Measurements from ENCODE around the gene PCDHB9.
"Not testable (repeated sequence)": the region's sequence is repeated elsewhere in the genome, so short reads cannot be mapped to it uniquely, and the experiment has no call there.

Gene PCDHB9

GRCh38 chr5:141182248-141182647, 4.7 kb upstream of the PCDHB9 start, which contains the start of gene PCDHB16:
TSS of gene PCDHB16 (plus strand) at chr5:141182387. CDS start at chr5:141182560, 173 bp downstream.
- ATAC-seq: peak; percentile 80
- no peak for TF ChIP-seq ISL1 (CRISPR knock-in tag; IDR thresholded peaks at IDR 0.05)
- no peak for TF ChIP-seq GLIS3 (CRISPR knock-in tag; IDR thresholded peaks at IDR 0.05)
- no peak for TF ChIP-seq TOX (CRISPR knock-in tag; IDR thresholded peaks at IDR 0.05; ENCODE audit: borderline replicate concordance)
- TF ChIP-seq, protein P1, sequence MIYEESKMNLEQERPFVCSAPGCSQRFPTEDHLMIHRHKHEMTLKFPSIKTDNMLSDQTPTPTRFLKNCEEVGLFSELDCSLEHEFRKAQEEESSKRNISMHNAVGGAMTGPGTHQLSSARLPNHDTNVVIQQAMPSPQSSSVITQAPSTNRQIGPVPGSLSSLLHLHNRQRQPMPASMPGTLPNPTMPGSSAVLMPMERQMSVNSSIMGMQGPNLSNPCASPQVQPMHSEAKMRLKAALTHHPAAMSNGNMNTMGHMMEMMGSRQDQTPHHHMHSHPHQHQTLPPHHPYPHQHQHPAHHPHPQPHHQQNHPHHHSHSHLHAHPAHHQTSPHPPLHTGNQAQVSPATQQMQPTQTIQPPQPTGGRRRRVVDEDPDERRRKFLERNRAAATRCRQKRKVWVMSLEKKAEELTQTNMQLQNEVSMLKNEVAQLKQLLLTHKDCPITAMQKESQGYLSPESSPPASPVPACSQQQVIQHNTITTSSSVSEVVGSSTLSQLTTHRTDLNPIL (CRISPR knock-in tag; IDR thresholded peaks at IDR 0.05; ENCODE audit: low read depth): no peak
- TF ChIP-seq, protein P2, sequence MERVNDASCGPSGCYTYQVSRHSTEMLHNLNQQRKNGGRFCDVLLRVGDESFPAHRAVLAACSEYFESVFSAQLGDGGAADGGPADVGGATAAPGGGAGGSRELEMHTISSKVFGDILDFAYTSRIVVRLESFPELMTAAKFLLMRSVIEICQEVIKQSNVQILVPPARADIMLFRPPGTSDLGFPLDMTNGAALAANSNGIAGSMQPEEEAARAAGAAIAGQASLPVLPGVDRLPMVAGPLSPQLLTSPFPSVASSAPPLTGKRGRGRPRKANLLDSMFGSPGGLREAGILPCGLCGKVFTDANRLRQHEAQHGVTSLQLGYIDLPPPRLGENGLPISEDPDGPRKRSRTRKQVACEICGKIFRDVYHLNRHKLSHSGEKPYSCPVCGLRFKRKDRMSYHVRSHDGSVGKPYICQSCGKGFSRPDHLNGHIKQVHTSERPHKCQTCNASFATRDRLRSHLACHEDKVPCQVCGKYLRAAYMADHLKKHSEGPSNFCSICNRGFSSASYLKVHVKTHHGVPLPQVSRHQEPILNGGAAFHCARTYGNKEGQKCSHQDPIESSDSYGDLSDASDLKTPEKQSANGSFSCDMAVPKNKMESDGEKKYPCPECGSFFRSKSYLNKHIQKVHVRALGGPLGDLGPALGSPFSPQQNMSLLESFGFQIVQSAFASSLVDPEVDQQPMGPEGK (CRISPR knock-in tag; IDR thresholded peaks at IDR 0.05; ENCODE audit: borderline replicate concordance): no peak
- no peak for TF ChIP-seq BACH2 (CRISPR knock-in tag; IDR thresholded peaks at IDR 0.05; ENCODE audit: borderline replicate concordance)
- TF ChIP-seq CSDC2 (CRISPR knock-in tag; IDR thresholded peaks at IDR 0.05): no peak
- no peak for TF ChIP-seq ESRRG (CRISPR knock-in tag; IDR thresholded peaks at IDR 0.05)
- no peak for TF ChIP-seq SNAI2 (CRISPR knock-in tag; IDR thresholded peaks at IDR 0.05)
- no peak for TF ChIP-seq ZC3H10 (CRISPR knock-in tag; IDR thresholded peaks at IDR 0.05)
- TF ChIP-seq ARNTL (CRISPR knock-in tag; IDR thresholded peaks at IDR 0.05; ENCODE audit: borderline replicate concordance, low read depth): no peak
- TF ChIP-seq ZNF8 (CRISPR knock-in tag; IDR thresholded peaks at IDR 0.05): no peak
- no peak for TF ChIP-seq PPARA (CRISPR knock-in tag; IDR thresholded peaks at IDR 0.05; ENCODE audit: borderline replicate concordance)
- no peak for TF ChIP-seq ZFP3 (CRISPR knock-in tag; IDR thresholded peaks at IDR 0.05)
- no peak for TF ChIP-seq RARB (CRISPR knock-in tag; IDR thresholded peaks at IDR 0.05)
- TF ChIP-seq POU6F1 (CRISPR knock-in tag; IDR thresholded peaks at IDR 0.05; ENCODE audit: borderline replicate concordance, low read depth): no peak
- no peak for TF ChIP-seq ZNF70 (CRISPR knock-in tag; IDR thresholded peaks at IDR 0.05)
- no peak for TF ChIP-seq ZFP30 (CRISPR knock-in tag; IDR thresholded peaks at IDR 0.05)
- no peak for TF ChIP-seq OSR1 (CRISPR knock-in tag; IDR thresholded peaks at IDR 0.05)
- no peak for TF ChIP-seq TCF4 (CRISPR knock-in tag; IDR thresholded peaks at IDR 0.05; ENCODE audit: borderline replicate concordance)

DNA sequence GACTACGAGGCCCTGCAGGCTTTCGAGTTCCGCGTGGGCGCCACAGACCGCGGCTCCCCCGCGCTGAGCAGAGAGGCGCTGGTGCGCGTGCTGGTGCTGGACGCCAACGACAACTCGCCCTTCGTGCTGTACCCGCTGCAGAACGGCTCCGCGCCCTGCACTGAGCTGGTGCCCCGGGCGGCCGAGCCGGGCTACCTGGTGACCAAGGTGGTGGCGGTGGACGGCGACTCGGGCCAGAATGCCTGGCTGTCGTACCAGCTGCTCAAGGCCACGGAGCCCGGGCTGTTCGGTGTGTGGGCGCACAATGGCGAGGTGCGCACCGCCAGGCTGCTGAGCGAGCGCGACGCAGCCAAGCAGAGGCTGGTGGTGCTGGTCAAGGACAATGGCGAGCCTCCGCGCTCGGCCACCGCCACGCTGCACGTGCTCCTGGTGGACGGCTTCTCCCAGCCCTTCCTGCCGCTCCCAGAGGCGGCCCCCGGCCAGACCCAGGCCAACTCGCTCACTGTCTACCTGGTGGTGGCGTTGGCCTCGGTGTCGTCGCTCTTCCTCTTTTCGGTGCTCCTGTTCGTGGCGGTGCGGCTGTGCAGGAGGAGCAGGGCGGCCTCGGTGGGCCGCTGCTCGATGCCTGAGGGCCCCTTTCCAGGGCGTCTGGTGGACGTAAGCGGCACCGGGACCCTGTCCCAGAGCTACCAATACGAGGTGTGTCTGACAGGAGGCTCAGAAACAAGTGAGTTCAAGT, 2.7 kb upstream of the PCDHB9 start:
- ATAC-seq: not testable (repeated sequence)

DNA sequence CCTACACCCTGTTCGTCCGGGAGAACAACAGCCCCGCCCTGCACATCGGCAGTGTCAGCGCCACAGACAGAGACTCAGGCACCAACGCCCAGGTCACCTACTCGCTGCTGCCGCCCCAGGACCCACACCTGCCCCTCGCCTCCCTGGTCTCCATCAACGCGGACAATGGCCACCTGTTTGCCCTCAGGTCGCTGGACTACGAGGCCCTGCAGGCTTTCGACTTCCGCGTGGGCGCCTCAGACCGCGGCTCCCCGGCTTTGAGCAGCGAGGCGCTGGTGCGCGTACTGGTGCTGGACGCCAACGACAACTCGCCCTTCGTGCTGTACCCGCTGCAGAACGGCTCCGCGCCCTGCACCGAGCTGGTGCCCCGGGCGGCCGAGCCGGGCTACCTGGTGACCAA, 1.7 kb downstream of the PCDHB9 start:
- not testable (repeated sequence) for ATAC-seq

DNA sequence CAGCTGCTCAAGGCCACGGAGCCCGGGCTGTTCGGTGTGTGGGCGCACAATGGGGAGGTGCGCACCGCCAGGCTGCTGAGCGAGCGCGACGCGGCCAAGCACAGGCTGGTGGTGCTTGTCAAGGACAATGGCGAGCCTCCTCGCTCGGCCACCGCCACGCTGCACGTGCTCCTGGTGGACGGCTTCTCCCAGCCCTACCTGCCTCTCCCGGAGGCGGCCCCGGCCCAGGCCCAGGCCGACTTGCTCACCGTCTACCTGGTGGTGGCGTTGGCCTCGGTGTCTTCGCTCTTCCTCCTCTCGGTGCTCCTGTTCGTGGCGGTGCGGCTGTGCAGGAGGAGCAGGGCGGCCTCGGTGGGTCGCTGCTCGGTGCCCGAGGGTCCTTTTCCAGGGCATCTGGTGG, 2.2 kb downstream of the PCDHB9 start:
- not testable (repeated sequence) for ATAC-seq

DNA sequence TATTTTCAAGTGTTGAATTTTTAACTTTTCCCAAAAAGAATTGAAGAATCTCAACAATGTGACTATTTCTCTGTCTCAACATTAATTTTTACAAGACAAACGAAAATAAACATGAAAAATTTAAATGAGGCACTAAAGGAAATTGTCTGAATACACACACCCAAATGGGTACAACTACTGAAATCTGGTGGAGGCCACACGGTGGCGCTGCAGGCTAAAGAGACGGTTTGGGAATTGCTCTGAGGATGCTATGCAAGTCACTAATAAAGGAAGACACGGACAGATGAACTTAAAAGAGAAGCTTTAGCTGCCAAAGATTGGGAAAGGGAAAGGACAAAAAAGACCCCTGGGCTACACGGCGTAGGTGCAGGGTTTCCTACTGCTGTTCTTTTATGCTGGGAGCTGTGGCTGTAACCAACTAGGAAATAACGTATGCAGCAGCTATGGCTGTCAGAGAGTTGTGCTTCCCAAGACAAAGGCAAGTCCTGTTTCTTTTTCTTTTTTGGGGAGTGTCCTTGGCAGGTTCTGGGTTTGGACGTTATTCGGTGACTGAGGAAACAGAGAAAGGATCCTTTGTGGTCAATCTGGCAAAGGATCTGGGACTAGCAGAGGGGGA, 5.3 kb downstream of the PCDHB9 start, which contains the start of gene PCDHB10:
Gene PCDHB10 (plus strand): TSS at position 244 of the 616 bp plus-strand sequence. CDS start 200 bp downstream, at position 444.
- no peak for TF ChIP-seq POU6F1 (CRISPR knock-in tag; IDR thresholded peaks at IDR 0.05; ENCODE audit: borderline replicate concordance, low read depth)
- TF ChIP-seq ARNTL (CRISPR knock-in tag; IDR thresholded peaks at IDR 0.05; ENCODE audit: borderline replicate concordance, low read depth): no peak
- TF ChIP-seq, protein P1 (CRISPR knock-in tag; IDR thresholded peaks at IDR 0.05; ENCODE audit: low read depth): no peak
- no peak for TF ChIP-seq ZFP30 (CRISPR knock-in tag; IDR thresholded peaks at IDR 0.05)
- TF ChIP-seq TOX (CRISPR knock-in tag; IDR thresholded peaks at IDR 0.05; ENCODE audit: borderline replicate concordance): no peak
- TF ChIP-seq GLIS3 (CRISPR knock-in tag; IDR thresholded peaks at IDR 0.05): no peak
- no peak for TF ChIP-seq RARB (CRISPR knock-in tag; IDR thresholded peaks at IDR 0.05)
- TF ChIP-seq, protein P3, sequence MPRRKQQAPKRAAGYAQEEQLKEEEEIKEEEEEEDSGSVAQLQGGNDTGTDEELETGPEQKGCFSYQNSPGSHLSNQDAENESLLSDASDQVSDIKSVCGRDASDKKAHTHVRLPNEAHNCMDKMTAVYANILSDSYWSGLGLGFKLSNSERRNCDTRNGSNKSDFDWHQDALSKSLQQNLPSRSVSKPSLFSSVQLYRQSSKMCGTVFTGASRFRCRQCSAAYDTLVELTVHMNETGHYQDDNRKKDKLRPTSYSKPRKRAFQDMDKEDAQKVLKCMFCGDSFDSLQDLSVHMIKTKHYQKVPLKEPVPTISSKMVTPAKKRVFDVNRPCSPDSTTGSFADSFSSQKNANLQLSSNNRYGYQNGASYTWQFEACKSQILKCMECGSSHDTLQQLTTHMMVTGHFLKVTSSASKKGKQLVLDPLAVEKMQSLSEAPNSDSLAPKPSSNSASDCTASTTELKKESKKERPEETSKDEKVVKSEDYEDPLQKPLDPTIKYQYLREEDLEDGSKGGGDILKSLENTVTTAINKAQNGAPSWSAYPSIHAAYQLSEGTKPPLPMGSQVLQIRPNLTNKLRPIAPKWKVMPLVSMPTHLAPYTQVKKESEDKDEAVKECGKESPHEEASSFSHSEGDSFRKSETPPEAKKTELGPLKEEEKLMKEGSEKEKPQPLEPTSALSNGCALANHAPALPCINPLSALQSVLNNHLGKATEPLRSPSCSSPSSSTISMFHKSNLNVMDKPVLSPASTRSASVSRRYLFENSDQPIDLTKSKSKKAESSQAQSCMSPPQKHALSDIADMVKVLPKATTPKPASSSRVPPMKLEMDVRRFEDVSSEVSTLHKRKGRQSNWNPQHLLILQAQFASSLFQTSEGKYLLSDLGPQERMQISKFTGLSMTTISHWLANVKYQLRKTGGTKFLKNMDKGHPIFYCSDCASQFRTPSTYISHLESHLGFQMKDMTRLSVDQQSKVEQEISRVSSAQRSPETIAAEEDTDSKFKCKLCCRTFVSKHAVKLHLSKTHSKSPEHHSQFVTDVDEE (CRISPR knock-in tag; IDR thresholded peaks at IDR 0.05): no peak
- no peak for TF ChIP-seq ZC3H10 (CRISPR knock-in tag; IDR thresholded peaks at IDR 0.05)
- no peak for TF ChIP-seq PPARA (CRISPR knock-in tag; IDR thresholded peaks at IDR 0.05; ENCODE audit: borderline replicate concordance)
- TF ChIP-seq OSR1 (CRISPR knock-in tag; IDR thresholded peaks at IDR 0.05): no peak
- TF ChIP-seq ISL1 (CRISPR knock-in tag; IDR thresholded peaks at IDR 0.05): no peak

GRCh38 chr5:141194332-141194731, 7.4 kb downstream of the PCDHB9 start:
- ATAC-seq: not testable (repeated sequence)

More for the DNA sequence above, 5.3 kb downstream of the PCDHB9 start, which contains the start of gene PCDHB10:
- peak; percentile 61; the same call in 1 of the 3 replicates for ATAC-seq
